Measurements from ENCODE around the gene SYTL3. TPM values are rescaled to one million over a fixed set of nuclear protein-coding genes. Genes with fewer than 3 reads are reported as not detected.

Gene SYTL3
- total and polyA plus RNA-seq, 11 donors = 4.0 to 14.6 (median 8.2) TPM

GRCh38 chr6:158795516-158795915 lies 145.7 kb downstream of the SYTL3 start:
- peaks cover 0 to 91% (median 40%) of the 10 kb centered on the region in 12 donors for H3K4me1 ChIP-seq
- WGBS, 4 donors = 76 to 84% (median 83%) methylated on average over 4 to 5 of the region's 5 CpGs
- no peaks in the 10 kb centered on the region for H3K36me3 ChIP-seq
- no peaks in the 10 kb centered on the region for H3K9me3 ChIP-seq
- H3K4me3 ChIP-seq = no peak overlapping the region
- intact Hi-C loops (cut with DNase I) = loop anchor here in 3 of 10 donors (5.0 to 10.0 kb wide), 3 partner anchors 91 to 179 kb away; no protein-coding TSS in a partner anchor
- H3K27ac ChIP-seq = no peak overlapping the region
- H3K27me3 ChIP-seq = no peaks in the 10 kb centered on the region
- DNase-seq (no peak), ATAC-seq (no peak)
- no peak for TF ChIP-seq CTCF (IDR thresholded peaks at IDR 0.05)
- no peak for TF ChIP-seq POLR2A (IDR thresholded peaks at IDR 0.05)

- Histone ChIP-seq H3K27ac (peak overlapping the region in 1 of 12 donors; percentile 76), H3K4me1 (peaks cover 0 to 89% (median 41%) of the 10 kb centered on the region in 12 donors), H3K4me3 (no peak overlapping the region), H3K9me3 (no peaks in the 10 kb centered on the region), H3K27me3 (no peaks in the 10 kb centered on the region), H3K36me3 (no peaks in the 10 kb centered on the region)
- no peak for DNase-seq
- intact Hi-C loops (cut with DNase I) = loop anchor here in 3 of 10 donors (5.0 to 10.0 kb wide), 3 partner anchors 92 to 178 kb away; no protein-coding TSS in a partner anchor
- 79 to 89% (median 88%) methylated on average over 3 of the region's 3 CpGs for WGBS, 4 donors
- TF ChIP-seq POLR2A (IDR thresholded peaks at IDR 0.05) (no peak), CTCF (IDR thresholded peaks at IDR 0.05) (no peak)
- ATAC-seq = no peak
These were observed 146.5 kb downstream of the SYTL3 start for GRCh38 chr6:158796353-158796752.

GRCh38 chr6:158797331-158798310 lies 147.8 kb downstream of the SYTL3 start:
- peak in 3 of 4 donors; percentile 4 to 18 (median 18) for ATAC-seq
- Histone ChIP-seq H3K4me1 (peaks cover 3 to 90% (median 48%) of the 10 kb centered on the region in 12 donors), H3K4me3 (no peak overlapping the region), H3K27ac (peak overlapping the region in 11 of 12 donors; percentile 25 to 77 (median 74)), H3K36me3 (no peaks in the 10 kb centered on the region), H3K9me3 (no peaks in the 10 kb centered on the region), H3K27me3 (no peaks in the 10 kb centered on the region)
- 33 to 46% (median 39%) methylated on average over 3 of the region's 3 CpGs for WGBS, 4 donors
- TF ChIP-seq CTCF (IDR thresholded peaks at IDR 0.05) = no peak
- TF ChIP-seq POLR2A (IDR thresholded peaks at IDR 0.05) = no peak
- no peak for DNase-seq
- intact Hi-C loops (cut with DNase I) = loop anchor here in 3 of 10 donors (5.0 to 10.0 kb wide), 3 partner anchors 93 to 177 kb away; no protein-coding TSS in a partner anchor

GRCh38 chr6:158798311-158798710 lies 148.5 kb downstream of the SYTL3 start:
- Histone ChIP-seq H3K27me3 (no peaks in the 10 kb centered on the region), H3K27ac (peak overlapping the region in 11 of 12 donors; percentile 23 to 77 (median 74)), H3K4me1 (peaks cover 3 to 91% (median 55%) of the 10 kb centered on the region in 12 donors), H3K36me3 (no peaks in the 10 kb centered on the region), H3K9me3 (no peaks in the 10 kb centered on the region), H3K4me3 (no peak overlapping the region)
- DNase-seq = no peak
- 83 to 91% (median 89%) methylated on average over 8 of the region's 8 CpGs for WGBS, 4 donors
- TF ChIP-seq POLR2A (IDR thresholded peaks at IDR 0.05) (no peak), CTCF (IDR thresholded peaks at IDR 0.05) (no peak)
- ATAC-seq = no peak
- intact Hi-C loops (cut with DNase I) = loop anchor here in 3 of 10 donors (5.0 to 10.0 kb wide), 3 partner anchors 94 to 176 kb away; no protein-coding TSS in a partner anchor
